ENCODE results near the gene ABCA5.

DNA sequence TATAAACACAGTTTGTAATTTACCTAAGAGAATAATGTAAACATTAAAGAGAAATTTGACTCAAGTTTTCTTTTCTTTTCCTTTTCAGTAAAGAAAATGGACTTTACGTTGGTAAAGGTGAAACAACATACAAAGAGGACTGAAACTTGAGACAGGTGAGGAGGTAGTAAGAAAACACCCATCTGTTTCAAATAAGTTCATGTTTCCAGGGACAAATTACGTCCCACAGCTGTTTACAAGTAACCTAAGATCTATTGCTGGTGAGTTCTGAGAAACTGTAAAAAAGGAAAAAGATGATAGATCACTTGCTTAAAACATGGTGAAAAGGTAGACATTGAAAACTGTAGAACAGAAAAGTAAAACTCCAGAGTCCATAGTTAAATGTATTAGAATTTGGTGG, 4.8 kb upstream of the ABCA5 start:
- TF ChIP-seq EZH2 (IDR thresholded peaks at IDR 0.05; ENCODE audit: borderline replicate concordance, low read depth, low read length, severe bottlenecking) (no peak), POLR2AphosphoS5 (IDR thresholded peaks at IDR 0.05; ENCODE audit: insufficient read depth, low read depth, low read length) (no peak), GATA2 (IDR thresholded peaks at IDR 0.05; ENCODE audit: insufficient read depth, insufficient read length, low read depth, low read length) (no peak), MYC (IDR thresholded peaks at IDR 0.05; ENCODE audit: low read depth, low read length) (no peak)
